Activated naive CD8-positive, alpha-beta T cell treated with anti-CD3 and anti-CD28 coated beads for 36 hours (primary cell): ENCODE data around the gene SRSF9. TPM values are rescaled to one million over a fixed set of nuclear protein-coding genes. Genes with fewer than 3 reads are reported as not detected.
"Not testable (repeated sequence)": the region's sequence is repeated elsewhere in the genome, so short reads cannot be mapped to it uniquely, and the experiment has no call there.

Experiments
- DNase-seq: peaks from one replicate; pipeline ENCODE4 v3.0.0; 2021
- H3K27ac Mint-ChIP-seq: one replicate; pipeline ENCODE4 v1.8.0; 2022; ENCODE audit warnings: mild to moderate bottlenecking, moderate library complexity, mixed read lengths
- H3K27me3 Mint-ChIP-seq: one replicate; pipeline ENCODE4 v1.8.0; 2022; ENCODE audit warnings: mild to moderate bottlenecking, mixed read lengths
- H3K36me3 Mint-ChIP-seq: one replicate; pipeline ENCODE4 v1.8.0; 2021; ENCODE audit warnings: mild to moderate bottlenecking, mixed read lengths
- H3K4me1 Mint-ChIP-seq: one replicate; pipeline ENCODE4 v1.8.0; 2021; ENCODE audit warnings: mixed read lengths
- H3K4me3 Mint-ChIP-seq: one replicate; pipeline ENCODE4 v1.8.0; 2022; ENCODE audit warnings: mild to moderate bottlenecking, moderate library complexity, mixed read lengths
- H3K9me3 Mint-ChIP-seq: one replicate; pipeline ENCODE4 v1.8.0; 2022; ENCODE audit warnings: mixed read lengths
- total RNA-seq, 2 experiments: library from RNA; stranded (reverse); gene quantifications; one replicate each; pipeline ENCODE4 v1.2.3, GENCODE V29; 2021

The SRSF9 gene
- total RNA-seq, 2 experiments from 2014 or later: 288 to 292 TPM

DNA sequence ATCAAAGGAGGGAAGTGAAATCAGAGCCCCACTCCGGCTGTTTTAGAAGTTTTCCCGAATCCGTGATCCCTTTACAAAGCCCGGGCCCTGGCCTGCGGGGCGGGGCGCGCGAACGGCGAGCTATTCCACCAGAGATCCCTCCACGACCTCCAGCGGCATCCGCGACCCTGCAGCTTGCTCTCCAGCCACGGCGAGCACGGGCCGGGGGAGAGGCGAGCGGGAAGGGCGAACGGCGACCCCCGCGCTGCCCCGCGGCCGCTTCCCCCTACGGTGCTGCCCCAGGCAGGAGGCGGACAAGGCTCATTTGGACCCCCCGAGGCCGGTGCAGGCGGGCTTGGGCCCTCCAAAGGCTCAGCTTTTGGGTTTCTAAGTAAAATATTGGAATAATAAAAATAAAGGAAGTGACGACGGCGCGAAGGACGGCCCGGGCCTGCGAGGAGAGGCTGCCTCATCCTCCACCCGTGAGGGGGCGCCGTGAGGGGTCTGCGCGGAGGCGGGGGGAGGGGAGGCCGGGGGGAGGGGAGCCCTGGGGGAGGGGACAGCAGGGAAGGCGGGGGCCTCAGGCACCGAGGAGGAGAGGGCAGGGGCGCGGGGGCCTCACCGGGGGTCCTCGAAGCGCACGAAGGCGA, 613 bp downstream of the SRSF9 start:
- peak overlapping the region; percentile 95 for H3K4me3 Mint-ChIP-seq

DNA sequence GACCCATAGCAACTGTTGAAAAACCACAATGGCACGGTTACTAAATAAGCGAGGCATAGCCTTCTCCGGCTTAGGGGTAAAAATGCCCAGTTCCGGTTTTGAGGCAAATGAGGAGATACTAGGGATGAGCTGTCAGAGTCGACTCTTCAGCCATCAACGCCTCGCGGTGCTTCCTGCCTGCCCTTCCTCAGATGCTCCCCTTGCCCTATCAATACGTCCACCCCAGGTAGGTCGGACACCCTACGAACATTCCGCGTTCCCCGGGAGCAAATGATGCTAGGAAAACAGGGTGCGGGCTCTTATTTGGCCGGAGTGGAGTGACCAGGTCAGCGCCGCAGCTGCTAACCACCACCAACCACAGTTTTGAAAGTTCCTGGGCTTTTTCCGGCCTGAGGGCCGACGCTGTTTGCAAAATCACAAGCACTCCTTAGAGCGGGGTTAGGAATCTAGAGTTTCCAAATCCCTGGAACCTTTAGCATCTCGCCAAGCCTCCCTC, 1.2 kb downstream of the SRSF9 start:
- Mint-ChIP-seq H3K4me1 (peaks cover 41% of the 10 kb centered on the region), H3K27ac (peak overlapping the region; percentile 87), H3K36me3 (peaks cover 22% of the 10 kb centered on the region), H3K4me3 (peak overlapping the region; percentile 95), H3K9me3 (no peaks in the 10 kb centered on the region), H3K27me3 (no peaks in the 10 kb centered on the region)
- peak; percentile 26 for DNase-seq

More for the DNA sequence above, 613 bp downstream of the SRSF9 start:
- peaks cover 41% of the 10 kb centered on the region for H3K4me1 Mint-ChIP-seq
- H3K27ac Mint-ChIP-seq: peak overlapping the region; percentile 87
- no peaks in the 10 kb centered on the region for H3K9me3 Mint-ChIP-seq
- peaks cover 21% of the 10 kb centered on the region for H3K36me3 Mint-ChIP-seq
- no peaks in the 10 kb centered on the region for H3K27me3 Mint-ChIP-seq
- DNase-seq: no peak

GRCh38 chr12:120467439-120467838, 2.1 kb downstream of the SRSF9 start:
- peak overlapping the region; percentile 95 for H3K4me3 Mint-ChIP-seq
- H3K27ac Mint-ChIP-seq: peak overlapping the region; percentile 7
- no peaks in the 10 kb centered on the region for H3K27me3 Mint-ChIP-seq
- peaks cover 23% of the 10 kb centered on the region for H3K36me3 Mint-ChIP-seq
- no peaks in the 10 kb centered on the region for H3K9me3 Mint-ChIP-seq
- peaks cover 41% of the 10 kb centered on the region for H3K4me1 Mint-ChIP-seq
- DNase-seq: no peak

GRCh38 chr12:120466560-120467315, 2.8 kb downstream of the SRSF9 start:
- H3K4me1 Mint-ChIP-seq: peaks cover 41% of the 10 kb centered on the region
- no peaks in the 10 kb centered on the region for H3K27me3 Mint-ChIP-seq
- peak overlapping the region; percentile 58 for H3K27ac Mint-ChIP-seq
- H3K9me3 Mint-ChIP-seq: no peaks in the 10 kb centered on the region
- H3K36me3 Mint-ChIP-seq: peaks cover 25% of the 10 kb centered on the region
- DNase-seq: peak; percentile 37
- H3K4me3 Mint-ChIP-seq: no peak overlapping the region

DNA sequence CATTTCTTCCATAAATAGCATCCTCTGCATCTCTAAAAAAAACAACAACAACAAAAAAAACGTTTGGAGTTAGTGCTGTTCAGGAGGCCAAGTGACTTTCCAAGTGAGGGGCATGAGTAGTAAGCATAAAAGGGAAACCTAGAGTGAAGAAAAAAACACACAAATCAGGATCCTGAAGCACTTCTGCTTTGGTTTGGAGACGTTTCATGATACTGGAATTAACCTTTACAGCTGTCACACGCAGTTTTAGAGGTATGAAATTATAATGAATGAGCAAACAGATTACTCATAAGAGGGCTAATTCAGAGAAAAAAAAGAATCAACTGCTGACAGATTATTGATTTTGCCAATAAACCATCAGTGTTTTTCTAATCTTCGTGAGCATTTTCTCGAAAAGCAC, 3.8 kb downstream of the SRSF9 start:
- H3K4me1 Mint-ChIP-seq: peaks cover 37% of the 10 kb centered on the region
- H3K4me3 Mint-ChIP-seq: no peak overlapping the region
- DNase-seq: no peak
- H3K27ac Mint-ChIP-seq: no peak overlapping the region
- H3K9me3 Mint-ChIP-seq: no peaks in the 10 kb centered on the region
- H3K36me3 Mint-ChIP-seq: peaks cover 26% of the 10 kb centered on the region
- H3K27me3 Mint-ChIP-seq: no peaks in the 10 kb centered on the region

DNA sequence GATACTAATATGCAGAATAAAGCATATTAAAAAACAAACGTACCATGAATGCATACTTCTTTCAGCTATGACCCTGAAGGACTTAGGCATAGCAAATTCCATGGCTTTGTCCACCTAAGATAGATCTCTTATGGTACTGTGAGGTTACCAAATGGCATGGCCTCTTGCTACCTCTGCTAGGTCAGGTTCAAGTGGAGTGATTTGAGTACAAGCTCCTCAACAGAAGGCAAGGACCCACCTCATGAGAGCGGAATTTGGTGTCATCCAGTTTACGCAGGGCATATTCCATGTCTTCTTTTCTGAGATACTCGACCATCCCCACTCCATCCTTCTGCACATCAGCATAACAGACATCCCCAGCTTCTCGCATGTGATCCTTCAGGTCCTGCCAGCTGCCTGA, 5.8 kb downstream of the SRSF9 start:
- Mint-ChIP-seq H3K36me3 (peaks cover 31% of the 10 kb centered on the region), H3K4me3 (no peak overlapping the region), H3K4me1 (peaks cover 34% of the 10 kb centered on the region), H3K9me3 (no peaks in the 10 kb centered on the region), H3K27ac (no peak overlapping the region), H3K27me3 (no peaks in the 10 kb centered on the region)
- DNase-seq: no peak

DNA sequence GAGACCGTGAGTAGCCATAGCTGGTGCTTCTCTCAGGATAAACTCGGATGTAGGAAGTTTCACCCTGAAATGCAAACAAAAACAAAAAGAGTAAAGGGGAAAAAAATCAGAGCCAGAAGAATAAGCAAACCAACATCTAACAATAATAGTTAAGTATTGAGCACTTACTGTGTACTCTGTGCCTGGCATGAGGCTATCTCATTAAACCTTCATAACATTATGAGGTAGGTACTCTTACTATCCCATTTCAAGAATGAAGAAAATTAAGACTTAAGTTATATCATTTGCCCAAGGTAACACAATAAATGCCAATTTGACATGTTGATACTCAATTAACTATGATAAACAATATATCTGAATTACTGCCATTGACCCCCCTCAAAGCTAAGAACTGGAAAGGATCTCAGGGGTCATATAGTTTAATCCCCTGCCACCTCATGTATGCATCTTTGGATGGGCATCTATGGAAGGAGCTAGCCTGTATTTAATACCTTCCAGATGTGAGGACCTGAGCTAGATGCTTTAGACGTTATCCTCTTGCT, 7.4 kb downstream of the SRSF9 start:
- no peak for DNase-seq
- H3K27ac Mint-ChIP-seq: peak overlapping the region; percentile 4
- no peaks in the 10 kb centered on the region for H3K27me3 Mint-ChIP-seq
- H3K36me3 Mint-ChIP-seq: peaks cover 22% of the 10 kb centered on the region
- H3K9me3 Mint-ChIP-seq: no peaks in the 10 kb centered on the region
- H3K4me1 Mint-ChIP-seq: peaks cover 25% of the 10 kb centered on the region
- H3K4me3 Mint-ChIP-seq: no peak overlapping the region

DNA sequence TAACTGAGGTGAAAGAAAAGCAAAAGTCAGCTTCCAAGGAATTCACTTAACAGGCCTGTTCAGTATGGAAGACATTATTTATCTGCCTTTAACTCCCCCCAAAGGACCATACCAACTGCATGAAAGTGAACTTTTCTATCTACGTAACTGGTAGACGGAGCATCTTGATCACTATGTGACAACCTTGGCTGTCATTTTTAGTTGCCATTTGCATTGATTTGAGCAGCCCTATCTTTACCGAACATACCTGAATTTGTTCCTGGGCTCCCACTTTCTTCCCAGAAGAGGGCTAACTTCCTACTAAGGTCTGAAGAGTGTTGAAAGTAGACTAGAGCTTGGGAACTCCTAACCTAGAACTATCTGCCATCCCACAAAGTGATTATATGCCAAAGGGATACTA, 9.4 kb downstream of the SRSF9 start:
- Mint-ChIP-seq H3K27ac (peak overlapping the region; percentile 35), H3K9me3 (no peaks in the 10 kb centered on the region), H3K27me3 (no peaks in the 10 kb centered on the region), H3K4me1 (peaks cover 9% of the 10 kb centered on the region), H3K36me3 (peaks cover 24% of the 10 kb centered on the region), H3K4me3 (no peak overlapping the region)
- DNase-seq: no peak

DNA sequence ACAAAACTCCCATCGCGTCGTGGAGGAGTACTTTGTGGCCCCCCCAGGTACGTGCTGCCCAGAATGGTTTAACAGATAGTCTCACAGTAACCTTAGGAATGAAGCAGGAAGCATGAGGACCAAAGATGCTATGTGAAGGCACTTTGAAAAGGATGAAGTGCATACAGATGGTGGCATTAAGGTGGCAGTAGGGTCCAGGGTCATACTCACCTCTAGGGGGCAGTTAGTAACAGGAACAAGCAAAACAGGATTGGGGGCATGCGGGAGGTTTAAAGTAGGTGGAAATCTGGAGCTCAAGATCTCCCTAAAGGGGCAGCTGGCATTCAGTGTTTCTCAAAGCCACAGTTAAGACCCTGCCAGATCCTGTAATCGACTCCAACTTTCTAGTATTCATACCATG, 12.4 kb downstream of the SRSF9 start:
- H3K27ac Mint-ChIP-seq: peak overlapping the region; percentile 21
- peaks cover 27% of the 10 kb centered on the region for H3K36me3 Mint-ChIP-seq
- H3K27me3 Mint-ChIP-seq: no peaks in the 10 kb centered on the region
- peaks cover 3% of the 10 kb centered on the region for H3K4me1 Mint-ChIP-seq
- no peaks in the 10 kb centered on the region for H3K9me3 Mint-ChIP-seq
- no peak for DNase-seq
- H3K4me3 Mint-ChIP-seq: no peak overlapping the region

- no peak overlapping the region for H3K27ac Mint-ChIP-seq
- DNase-seq: no peak
- H3K36me3 Mint-ChIP-seq: peaks cover 26% of the 10 kb centered on the region
- peaks cover 3% of the 10 kb centered on the region for H3K4me1 Mint-ChIP-seq
- no peaks in the 10 kb centered on the region for H3K27me3 Mint-ChIP-seq
- H3K9me3 Mint-ChIP-seq: no peaks in the 10 kb centered on the region
- H3K4me3 Mint-ChIP-seq: no peak overlapping the region
Measured at GRCh38 chr12:120455302-120455701, 14.2 kb downstream of the SRSF9 start.

- Mint-ChIP-seq H3K27ac (peak overlapping the region; percentile 48), H3K9me3 (no peaks in the 10 kb centered on the region), H3K4me1 (peaks cover 6% of the 10 kb centered on the region), H3K36me3 (peaks cover 27% of the 10 kb centered on the region), H3K27me3 (no peaks in the 10 kb centered on the region), H3K4me3 (no peak overlapping the region)
- DNase-seq: no peak
Measured at GRCh38 chr12:120453977-120454376, 15.6 kb downstream of the SRSF9 start.

DNA sequence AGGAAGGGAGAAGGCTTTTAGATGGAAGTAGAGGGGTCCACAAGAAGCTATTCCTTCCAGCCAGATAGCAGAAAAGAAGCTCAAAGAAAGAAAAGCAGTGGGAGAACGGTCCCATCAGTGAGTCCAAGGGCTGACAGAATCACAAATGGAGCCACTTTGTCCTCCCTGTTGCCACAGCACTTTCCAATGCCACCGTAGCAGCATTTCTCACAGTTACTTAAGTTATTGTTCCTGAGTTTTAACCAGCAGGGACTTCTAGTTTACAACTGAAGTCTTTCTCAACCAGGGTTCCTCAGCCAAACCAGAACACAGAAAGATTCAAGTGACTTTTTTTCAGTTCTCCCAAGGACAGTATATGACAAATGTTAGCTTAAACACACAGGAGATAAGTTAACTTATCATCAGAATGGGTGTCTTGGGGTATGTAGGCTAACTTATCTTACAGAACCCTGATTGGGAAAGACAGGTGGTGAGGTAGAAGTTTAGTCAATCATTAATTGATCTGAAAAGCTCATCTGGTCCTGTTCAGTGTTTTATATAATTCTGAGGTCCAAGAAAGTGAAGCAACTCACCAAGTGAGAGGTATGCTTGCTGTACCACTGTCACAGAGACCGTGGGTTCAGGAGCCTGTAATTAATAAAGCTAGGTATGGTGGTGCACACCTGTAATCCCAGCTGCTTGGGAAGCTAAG, 16.3 kb downstream of the SRSF9 start:
- peaks cover 6% of the 10 kb centered on the region for H3K4me1 Mint-ChIP-seq
- no peak for DNase-seq
- H3K27ac Mint-ChIP-seq: peak overlapping the region; percentile 48
- H3K9me3 Mint-ChIP-seq: no peaks in the 10 kb centered on the region
- no peak overlapping the region for H3K4me3 Mint-ChIP-seq
- H3K27me3 Mint-ChIP-seq: no peaks in the 10 kb centered on the region
- peaks cover 25% of the 10 kb centered on the region for H3K36me3 Mint-ChIP-seq

GRCh38 chr12:120452524-120452923, 17.0 kb downstream of the SRSF9 start:
- not testable (repeated sequence) for H3K4me3 Mint-ChIP-seq, DNase-seq, H3K27me3 Mint-ChIP-seq, H3K27ac Mint-ChIP-seq, H3K9me3 Mint-ChIP-seq
- H3K4me1 Mint-ChIP-seq: peaks cover 13% of the 10 kb centered on the region
- H3K36me3 Mint-ChIP-seq: peaks cover 29% of the 10 kb centered on the region

GRCh38 chr12:120447992-120448391, 21.6 kb downstream of the SRSF9 start:
- DNase-seq: no peak
- Mint-ChIP-seq H3K4me3 (peak overlapping the region; percentile 95), H3K27ac (no peak overlapping the region), H3K4me1 (peaks cover 32% of the 10 kb centered on the region), H3K36me3 (peaks cover 28% of the 10 kb centered on the region), H3K27me3 (no peaks in the 10 kb centered on the region), H3K9me3 (no peaks in the 10 kb centered on the region)

DNA sequence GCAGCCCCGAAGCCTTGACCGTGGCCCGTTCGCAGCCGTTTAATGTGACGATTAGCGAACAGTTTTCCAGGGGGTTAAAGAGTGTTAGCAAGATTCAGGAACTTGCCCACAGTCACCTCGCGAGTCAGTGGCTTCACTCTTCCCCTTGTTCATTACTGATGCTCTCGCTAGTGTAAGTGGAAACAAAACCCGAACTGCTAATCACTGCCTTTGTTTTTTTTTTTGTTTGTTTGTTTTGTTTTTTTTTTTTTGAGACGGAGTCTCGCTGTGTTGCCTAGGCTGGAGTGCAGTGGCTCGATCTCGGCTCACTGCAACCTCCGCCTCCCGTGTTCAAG, 22.7 kb downstream of the SRSF9 start:
- Mint-ChIP-seq H3K27ac (peak overlapping the region; percentile 95), H3K36me3 (peaks cover 28% of the 10 kb centered on the region), H3K4me3 (peak overlapping the region; percentile 95), H3K4me1 (peaks cover 36% of the 10 kb centered on the region)
- not testable (repeated sequence) for H3K27me3 Mint-ChIP-seq, H3K9me3 Mint-ChIP-seq, DNase-seq
